ENCODE data around the gene KRTAP9-9.

GRCh38 chr17:41304091-41304490, 48.9 kb downstream of the KRTAP9-9 start:
- no peak for TF ChIP-seq CTCF (IDR thresholded peaks at IDR 0.05)
- TF ChIP-seq POLR2A (IDR thresholded peaks at IDR 0.05): no peak

Data from adrenal gland (tissue), 5 donors.